Astrocyte of the cerebellum (primary cell): ENCODE measurements around the gene PPIL1.
A peak's percentile ranks its signal among the peaks of the same experiment; 100 is the strongest.

Experiments
- DNase-seq: peaks from one replicate; pipeline ENCODE4 v3.0.0-alpha.2; 2011; ENCODE audit warnings: low read depth
- H3K4me3 ChIP-seq: 2 replicates; pipeline ENCODE4 v1.5.1; 2011; ENCODE audit warnings: mild to moderate bottlenecking, low read depth, low read length, moderate library complexity
- CTCF ChIP-seq: IDR thresholded peaks from 2 replicates; pipeline ENCODE4 v1.5.1; 2012; ENCODE audit warnings: low read length, low read depth, moderate library complexity, mild to moderate bottlenecking; ENCODE audit errors: missing control alignments
- in situ Hi-C: cut with HindIII; loops from 2 replicates; pipeline ENCODE4 v1.10.0; 2017; ENCODE audit warnings: low sequenced_read_pairs

PPIL1 gene

DNA sequence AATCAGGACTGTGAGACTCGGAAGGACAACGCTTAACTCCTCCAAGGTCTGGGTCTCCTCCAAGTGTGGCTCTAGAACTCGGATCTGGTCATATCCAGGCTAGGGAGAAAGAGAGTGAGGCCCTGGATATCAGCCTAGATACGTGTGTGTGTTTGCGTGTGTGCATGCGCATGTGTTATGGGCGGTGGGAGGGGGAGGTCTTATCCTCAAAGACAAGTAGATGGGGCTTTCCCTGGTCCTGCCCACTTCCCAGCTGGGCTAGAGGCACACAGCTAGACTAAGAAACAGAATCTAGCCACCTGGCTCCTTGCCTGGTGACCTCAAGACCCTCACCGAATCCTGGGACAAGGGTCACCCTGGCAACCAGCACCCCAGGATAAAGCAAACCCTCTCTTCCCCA, 48.6 kb downstream of the PPIL1 start:
- TF ChIP-seq CTCF: no peak
- no peak for DNase-seq
- in situ Hi-C loops: no loop called here
- H3K4me3 ChIP-seq: no peak overlapping the region

- no peak for TF ChIP-seq CTCF
- H3K4me3 ChIP-seq: no peak overlapping the region
- in situ Hi-C loops: no loop called here
- no peak for DNase-seq
Measured at GRCh38 chr6:36825452-36825851, 49.2 kb downstream of the PPIL1 start.

GRCh38 chr6:36824253-36824652, 50.4 kb downstream of the PPIL1 start:
- no peak overlapping the region for H3K4me3 ChIP-seq
- TF ChIP-seq CTCF: no peak
- in situ Hi-C loops: no loop called here
- DNase-seq: no peak

- DNase-seq: no peak
- in situ Hi-C loops: no loop called here
- H3K4me3 ChIP-seq: no peak overlapping the region
- TF ChIP-seq CTCF: no peak
Measured at GRCh38 chr6:36823421-36824096, 51.0 kb downstream of the PPIL1 start.

DNA sequence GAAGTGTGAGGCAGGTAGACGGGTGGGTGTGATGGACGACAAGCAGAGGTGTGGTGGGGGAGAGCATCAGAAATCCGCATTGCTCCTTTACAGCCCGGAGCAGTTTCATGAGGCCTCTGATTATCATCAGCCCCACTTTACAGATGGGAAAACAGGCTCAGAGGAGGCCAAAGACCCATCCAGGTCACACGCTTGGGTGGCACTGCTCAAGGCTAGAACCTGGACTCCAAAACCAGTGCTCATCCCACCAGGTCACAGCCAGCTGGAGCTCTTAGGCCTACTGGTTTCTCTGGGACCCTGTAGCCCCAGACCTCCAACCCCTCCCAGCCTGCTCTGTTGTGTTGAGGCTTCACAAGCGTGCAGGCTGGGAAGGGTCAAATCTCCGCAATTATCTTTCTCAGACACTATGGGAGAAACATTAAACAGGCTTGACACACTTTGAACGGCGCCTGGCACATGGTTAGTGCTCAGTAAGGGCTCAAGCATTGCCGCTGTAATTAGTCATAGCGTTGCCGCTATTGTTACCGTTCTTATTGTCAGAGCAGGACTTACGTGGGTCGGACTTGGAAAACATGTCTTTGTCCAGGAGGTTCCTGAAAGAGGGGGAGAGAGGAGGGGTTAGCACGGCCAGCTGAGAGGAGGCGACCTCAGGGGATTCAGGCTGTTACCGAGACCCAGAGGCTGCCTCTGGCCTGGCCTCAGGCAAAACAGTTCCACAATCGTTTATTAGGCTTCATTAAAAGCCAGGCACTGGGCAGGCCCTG, 51.9 kb downstream of the PPIL1 start:
- no peak for TF ChIP-seq CTCF
- in situ Hi-C loops: no loop called here
- no peak overlapping the region for H3K4me3 ChIP-seq
- peak; percentile 32 for DNase-seq

GRCh38 chr6:36821581-36822335, 52.8 kb downstream of the PPIL1 start:
- TF ChIP-seq CTCF: no peak
- no peak overlapping the region for H3K4me3 ChIP-seq
- in situ Hi-C loops: no loop called here
- no peak for DNase-seq
